ENCODE results near the gene HORMAD2.

HORMAD2 gene

GRCh38 chr22:30044881-30045493 lies 35.3 kb upstream of the HORMAD2 start:
- Histone ChIP-seq H3K23ac (ENCODE audit: low read depth, low read length, poor library complexity) (no peak overlapping the region), H3K4me1 (ENCODE audit: control insufficient read depth in 2 of 2, insufficient read depth in 1 of 2, low read depth in 1 of 2, low read length in 2 of 2) (peaks cover 0 to 23% of the 10 kb centered on the region in 2 donors), H3K36me3 (replicated peaks in 1 of 2; ENCODE audit: control insufficient read depth in 2 of 2, insufficient read depth in 2 of 2, low read length in 2 of 2) (no peaks in the 10 kb centered on the region), H3K79me1 (ENCODE audit: low read depth, low read length) (no peaks in the 10 kb centered on the region), H3K27ac (replicated peaks; ENCODE audit: low read length) (no peak overlapping the region), H3K14ac (ENCODE audit: low read length) (no peak overlapping the region), H2BK15ac (ENCODE audit: low read length) (no peak overlapping the region), H4K8ac (ENCODE audit: low read depth, low read length) (no peak overlapping the region), H4K91ac (ENCODE audit: low read depth, low read length, poor library complexity) (no peak overlapping the region), H3K9ac (ENCODE audit: low read depth, low read length, poor library complexity) (no peak overlapping the region), H3K18ac (ENCODE audit: low read length) (no peak overlapping the region), H2BK12ac (ENCODE audit: low read length) (no peak overlapping the region), H2BK5ac (ENCODE audit: low read length) (no peak overlapping the region), H3K27me3 (ENCODE audit: control insufficient read depth in 3 of 3, insufficient read depth in 3 of 3, low read depth in 1 of 3, low read length in 3 of 3) (no peaks in the 10 kb centered on the region), H2AFZ (ENCODE audit: low read length) (no peak overlapping the region), H3K9me3 (replicated peaks in 1 of 2; ENCODE audit: control insufficient read depth in 2 of 2, insufficient read depth in 1 of 2, low read depth in 1 of 2, low read length in 2 of 2) (peaks cover 2 to 5% of the 10 kb centered on the region in 2 donors), H3K4me3 (ENCODE audit: low read length in 2 of 2) (no peak overlapping the region), H2BK120ac (ENCODE audit: low read depth, low read length) (no peak overlapping the region), H3K4me2 (ENCODE audit: insufficient read depth, low read length, poor library complexity, severe bottlenecking) (no peak overlapping the region), H2AK5ac (ENCODE audit: low read depth, low read length) (no peak overlapping the region), H3K4ac (ENCODE audit: low read length) (no peak overlapping the region)
- no CpG with 5 or more reads among the region's 4 CpGs for WGBS, 2 donors (ENCODE audit: extremely low coverage in 2 of 2, insufficient read length in 2 of 2, insufficient replicate concordance in 1 of 2)
- no peak for DNase-seq (ENCODE audit: low spot score)

- H3K79me1 ChIP-seq (ENCODE audit: low read depth, low read length), result no peaks in the 10 kb centered on the region
- H3K23ac ChIP-seq (ENCODE audit: low read depth, low read length, poor library complexity), result no peak overlapping the region
- H2BK120ac ChIP-seq (ENCODE audit: low read depth, low read length), result no peak overlapping the region
- H3K4me2 ChIP-seq (ENCODE audit: insufficient read depth, low read length, poor library complexity, severe bottlenecking), result no peak overlapping the region
- no peak overlapping the region for H3K4me3 ChIP-seq (ENCODE audit: low read length in 2 of 2)
- DNase-seq (ENCODE audit: low spot score), result no peak
- H3K9ac ChIP-seq (ENCODE audit: low read depth, low read length, poor library complexity), result no peak overlapping the region
- H2AK5ac ChIP-seq (ENCODE audit: low read depth, low read length), result no peak overlapping the region
- no peak overlapping the region for H2BK12ac ChIP-seq (ENCODE audit: low read length)
- H3K27ac ChIP-seq (replicated peaks; ENCODE audit: low read length), result no peak overlapping the region
- H3K4me1 ChIP-seq (ENCODE audit: control insufficient read depth in 2 of 2, insufficient read depth in 1 of 2, low read depth in 1 of 2, low read length in 2 of 2), result peaks cover 0 to 23% of the 10 kb centered on the region in 2 donors
- H3K4ac ChIP-seq (ENCODE audit: low read length), result no peak overlapping the region
- no peak overlapping the region for H4K8ac ChIP-seq (ENCODE audit: low read depth, low read length)
- no peak overlapping the region for H2BK15ac ChIP-seq (ENCODE audit: low read length)
- H3K27me3 ChIP-seq (ENCODE audit: control insufficient read depth in 3 of 3, insufficient read depth in 3 of 3, low read depth in 1 of 3, low read length in 3 of 3), result no peaks in the 10 kb centered on the region
- H3K14ac ChIP-seq (ENCODE audit: low read length), result no peak overlapping the region
- no peak overlapping the region for H4K91ac ChIP-seq (ENCODE audit: low read depth, low read length, poor library complexity)
- H3K9me3 ChIP-seq (replicated peaks in 1 of 2; ENCODE audit: control insufficient read depth in 2 of 2, insufficient read depth in 1 of 2, low read depth in 1 of 2, low read length in 2 of 2), result peaks cover 2 to 5% of the 10 kb centered on the region in 2 donors
- no peaks in the 10 kb centered on the region for H3K36me3 ChIP-seq (replicated peaks in 1 of 2; ENCODE audit: control insufficient read depth in 2 of 2, insufficient read depth in 2 of 2, low read length in 2 of 2)
- no peak overlapping the region for H3K18ac ChIP-seq (ENCODE audit: low read length)
- WGBS, 2 donors (ENCODE audit: extremely low coverage in 2 of 2, insufficient read length in 2 of 2, insufficient replicate concordance in 1 of 2), result no CpG with 5 or more reads among the region's 4 CpGs
- H2AFZ ChIP-seq (ENCODE audit: low read length), result no peak overlapping the region
- H2BK5ac ChIP-seq (ENCODE audit: low read length), result no peak overlapping the region
Observed at GRCh38 chr22:30045494-30045887, 34.8 kb upstream of the HORMAD2 start.

GRCh38 chr22:30045901-30046715 lies 34.2 kb upstream of the HORMAD2 start:
- no peak overlapping the region for H2AFZ ChIP-seq (ENCODE audit: low read length)
- no peaks in the 10 kb centered on the region for H3K36me3 ChIP-seq (replicated peaks in 1 of 2; ENCODE audit: control insufficient read depth in 2 of 2, insufficient read depth in 2 of 2, low read length in 2 of 2)
- H3K27me3 ChIP-seq (ENCODE audit: control insufficient read depth in 3 of 3, insufficient read depth in 3 of 3, low read depth in 1 of 3, low read length in 3 of 3), result no peaks in the 10 kb centered on the region
- no peak overlapping the region for H3K14ac ChIP-seq (ENCODE audit: low read length)
- H3K4me3 ChIP-seq (ENCODE audit: low read length in 2 of 2), result no peak overlapping the region
- H3K4me1 ChIP-seq (ENCODE audit: control insufficient read depth in 2 of 2, insufficient read depth in 1 of 2, low read depth in 1 of 2, low read length in 2 of 2), result peaks cover 0 to 23% of the 10 kb centered on the region in 2 donors
- H3K79me1 ChIP-seq (ENCODE audit: low read depth, low read length), result no peaks in the 10 kb centered on the region
- no peak overlapping the region for H4K91ac ChIP-seq (ENCODE audit: low read depth, low read length, poor library complexity)
- no peak overlapping the region for H3K27ac ChIP-seq (replicated peaks; ENCODE audit: low read length)
- H3K4ac ChIP-seq (ENCODE audit: low read length), result no peak overlapping the region
- H2BK12ac ChIP-seq (ENCODE audit: low read length), result no peak overlapping the region
- no peak overlapping the region for H3K4me2 ChIP-seq (ENCODE audit: insufficient read depth, low read length, poor library complexity, severe bottlenecking)
- H2BK15ac ChIP-seq (ENCODE audit: low read length), result no peak overlapping the region
- H2BK120ac ChIP-seq (ENCODE audit: low read depth, low read length), result no peak overlapping the region
- no peak overlapping the region for H2AK5ac ChIP-seq (ENCODE audit: low read depth, low read length)
- H3K9ac ChIP-seq (ENCODE audit: low read depth, low read length, poor library complexity), result no peak overlapping the region
- no peak overlapping the region for H3K23ac ChIP-seq (ENCODE audit: low read depth, low read length, poor library complexity)
- peaks cover 2 to 5% of the 10 kb centered on the region in 2 donors for H3K9me3 ChIP-seq (replicated peaks in 1 of 2; ENCODE audit: control insufficient read depth in 2 of 2, insufficient read depth in 1 of 2, low read depth in 1 of 2, low read length in 2 of 2)
- H2BK5ac ChIP-seq (ENCODE audit: low read length), result no peak overlapping the region
- no peak overlapping the region for H4K8ac ChIP-seq (ENCODE audit: low read depth, low read length)
- WGBS, 2 donors (ENCODE audit: extremely low coverage in 2 of 2, insufficient read length in 2 of 2, insufficient replicate concordance in 1 of 2), result no CpG with 5 or more reads among the region's 21 CpGs
- DNase-seq (ENCODE audit: low spot score), result no peak
- peak overlapping the region; percentile 55 for H3K18ac ChIP-seq (ENCODE audit: low read length)

GRCh38 chr22:30046716-30047363 lies 33.4 kb upstream of the HORMAD2 start:
- Histone ChIP-seq H2BK120ac (ENCODE audit: low read depth, low read length) (no peak overlapping the region), H3K9me3 (replicated peaks in 1 of 2; ENCODE audit: control insufficient read depth in 2 of 2, insufficient read depth in 1 of 2, low read depth in 1 of 2, low read length in 2 of 2) (peaks cover 2 to 5% of the 10 kb centered on the region in 2 donors), H3K9ac (ENCODE audit: low read depth, low read length, poor library complexity) (no peak overlapping the region), H3K79me1 (ENCODE audit: low read depth, low read length) (no peaks in the 10 kb centered on the region), H3K4me1 (ENCODE audit: control insufficient read depth in 2 of 2, insufficient read depth in 1 of 2, low read depth in 1 of 2, low read length in 2 of 2) (peaks cover 0 to 23% of the 10 kb centered on the region in 2 donors), H2BK15ac (ENCODE audit: low read length) (no peak overlapping the region), H3K4me2 (ENCODE audit: insufficient read depth, low read length, poor library complexity, severe bottlenecking) (no peak overlapping the region), H4K91ac (ENCODE audit: low read depth, low read length, poor library complexity) (no peak overlapping the region), H3K18ac (ENCODE audit: low read length) (no peak overlapping the region), H2BK5ac (ENCODE audit: low read length) (no peak overlapping the region), H2AK5ac (ENCODE audit: low read depth, low read length) (no peak overlapping the region), H2AFZ (ENCODE audit: low read length) (no peak overlapping the region), H3K27ac (replicated peaks; ENCODE audit: low read length) (no peak overlapping the region), H3K4me3 (ENCODE audit: low read length in 2 of 2) (no peak overlapping the region), H3K23ac (ENCODE audit: low read depth, low read length, poor library complexity) (no peak overlapping the region), H3K27me3 (ENCODE audit: control insufficient read depth in 3 of 3, insufficient read depth in 3 of 3, low read depth in 1 of 3, low read length in 3 of 3) (no peaks in the 10 kb centered on the region), H3K14ac (ENCODE audit: low read length) (no peak overlapping the region), H3K4ac (ENCODE audit: low read length) (no peak overlapping the region), H4K8ac (ENCODE audit: low read depth, low read length) (no peak overlapping the region), H2BK12ac (ENCODE audit: low read length) (no peak overlapping the region), H3K36me3 (replicated peaks in 1 of 2; ENCODE audit: control insufficient read depth in 2 of 2, insufficient read depth in 2 of 2, low read length in 2 of 2) (no peaks in the 10 kb centered on the region)
- WGBS, 2 donors (ENCODE audit: extremely low coverage in 2 of 2, insufficient read length in 2 of 2, insufficient replicate concordance in 1 of 2), result no CpG with 5 or more reads among the region's 15 CpGs
- no peak for DNase-seq (ENCODE audit: low spot score)
